Uterus (tissue), 2 donors: ENCODE data around the gene ARHGDIB.

Experiments
- CTCF ChIP-seq, 4 experiments: fragments of 200-600 bp in 2 of 4; fragments of 450-650 bp in 2 of 4; sonication (generic) in 2 of 4; IDR thresholded peaks; one replicate each; pipeline ENCODE4 v1.5.1; 2016 to 2019; ENCODE audit warnings: antibody characterized with exemption in 4 of 4, mild to moderate bottlenecking in 2 of 4, moderate library complexity in 1 of 4
- POLR2A ChIP-seq, 2 donors: fragments of 450-650 bp; IDR thresholded peaks; one replicate each; pipeline ENCODE4 v1.6.1; 2016; ENCODE audit warnings: antibody characterized with exemption in 2 of 2, mild to moderate bottlenecking in 1 of 2, moderate library complexity in 1 of 2

DNA sequence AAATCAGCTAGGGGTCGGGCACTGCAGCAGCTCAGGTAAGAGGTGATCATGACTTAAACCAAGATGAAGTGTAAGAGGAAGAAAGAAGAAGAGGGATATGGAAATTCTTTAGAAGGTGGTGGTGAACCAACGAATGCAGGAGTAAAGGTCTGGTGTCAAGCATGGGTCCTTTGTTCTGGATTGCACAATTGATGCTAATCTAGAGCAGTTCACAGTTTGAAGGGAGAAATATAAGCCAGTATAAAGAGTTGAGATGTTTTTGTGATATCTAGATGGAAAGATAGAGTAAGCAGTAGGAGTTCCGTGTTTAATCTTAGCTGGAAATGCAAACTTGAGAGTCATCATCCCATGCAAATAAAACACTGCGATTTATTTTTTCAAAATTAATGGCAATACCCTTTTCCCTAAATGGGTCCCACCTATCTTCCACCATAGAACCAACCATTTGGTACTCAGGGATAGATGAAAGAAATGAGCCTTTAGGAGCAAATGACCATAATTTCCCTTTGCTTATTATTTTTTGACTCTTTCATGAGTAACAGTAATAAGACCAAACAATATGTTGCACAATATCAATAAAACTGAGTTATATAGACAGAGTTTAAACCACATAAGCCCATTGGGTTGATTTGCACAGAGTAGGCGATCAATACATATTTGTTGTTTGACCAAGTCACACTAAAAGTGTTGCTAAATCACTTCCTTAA lies 60.7 kb downstream of the ARHGDIB start:
- TF ChIP-seq POLR2A (IDR thresholded peaks at IDR 0.05) (no peak), CTCF (IDR thresholded peaks at IDR 0.05) (no peak)
